ENCODE measurements around the gene BTG1.

DNA sequence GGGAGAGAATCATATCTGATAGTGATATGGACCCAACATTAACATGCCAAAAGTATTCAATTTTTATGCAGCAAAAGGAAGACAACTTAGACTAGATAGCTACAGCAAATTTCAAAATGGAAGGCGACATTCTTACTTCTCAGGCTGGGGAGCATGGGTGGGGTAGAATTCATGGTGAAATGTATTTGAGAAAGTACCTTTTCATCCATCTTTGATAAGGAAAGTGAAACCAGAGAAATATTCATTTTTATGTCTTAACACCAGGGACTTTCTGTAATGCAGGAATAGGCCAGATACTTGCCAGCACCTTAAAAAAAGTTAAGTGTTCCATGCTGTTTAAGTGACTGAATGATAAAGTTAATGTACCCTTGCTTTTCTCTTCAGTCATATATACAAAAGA is 13.4 kb downstream of the BTG1 start:
- TF ChIP-seq EZH2 (IDR thresholded peaks at IDR 0.05; ENCODE audit: low read length, unreplicated experiment) (no peak), CTCF (conservative IDR thresholded peaks at IDR 0.05; ENCODE audit: low read depth, low read length) (no peak)
